Right lobe of liver (tissue), 6 donors: ENCODE results near the gene CLTA. TPM values are rescaled to one million over a fixed set of nuclear protein-coding genes. Genes with fewer than 3 reads are reported as not detected.

Experiments used
- ATAC-seq, 4 donors: fragments of 200-7000 bp; cut with Tn5 transposase; one replicate each; pipeline ENCODE4 v1.9.1; 2020; ENCODE audit warnings: mild to moderate bottlenecking in 4 of 4, moderate library complexity in 4 of 4
- DNase-seq, 3 donors: peaks; one replicate each; pipeline ENCODE4 v3.0.0-alpha.2; 2020
- H3K27ac ChIP-seq, 3 donors: fragments of 200-600 bp; one replicate each; pipeline ENCODE4 v1.8.0; 2022
- H3K27me3 ChIP-seq, 2 donors: fragments of 200-600 bp; one replicate each; pipeline ENCODE4 v1.8.0; 2022
- H3K36me3 ChIP-seq, 4 donors: fragments of 200-600 bp; sonication (generic) in 1 of 4; one replicate each; pipeline versions ENCODE4 v1.5.1 to v1.8.0; 2017 to 2022; ENCODE audit warnings: control low read depth in 1 of 4
- H3K4me1 ChIP-seq, 4 donors: fragments of 200-600 bp; sonication (generic) in 1 of 4; one replicate each; pipeline versions ENCODE4 v1.5.1 to v1.8.0; 2017 to 2022; ENCODE audit warnings: control low read depth in 1 of 4
- H3K4me3 ChIP-seq, 3 donors: fragments of 200-600 bp; one replicate each; pipeline ENCODE4 v1.8.0; 2022
- H3K9me3 ChIP-seq, 4 donors: fragments of 200-600 bp; sonication (generic) in 1 of 4; one replicate each; pipeline versions ENCODE4 v1.5.1 to v1.8.0; 2017 to 2022; ENCODE audit warnings: control low read depth in 1 of 4
- POLR2A ChIP-seq: fragments of 450-650 bp; IDR thresholded peaks from one replicate; pipeline ENCODE4 v1.6.1; 2017; ENCODE audit warnings: antibody characterized with exemption, mild to moderate bottlenecking
- WGBS: methylation state at CpG from one replicate; pipeline ENCODE4 v1.1.6; 2018; ENCODE audit warnings: low coverage, low lambda C conversion rate; ENCODE audit not compliant: insufficient coverage; ENCODE audit errors: missing lambda C conversion rate; 5-methylcytosine and 5-hydroxymethylcytosine counted together
- intact Hi-C, 2 donors: fragments of 100-400 bp; cut with DNase I; formaldehyde crosslinking; loops; one replicate each; pipeline versions ENCODE4 v1.11.2 to v1.14.1; 2022
- total RNA-seq, 6 experiments: library from RNA; depleted of rRNA in 2 of 6; stranded (reverse); fragments of >200 nt in 2 of 6; fragmentation: NEBNext Ultra II Directional in 3 of 6; extraction: Animal tissue kit (Norgen Biotek cat#: 25700) in 3 of 6; gene quantifications; one replicate each; pipeline versions ENCODE4 v1.1.0 to v1.2.4, GENCODE V29; 2016 to 2023
- TF ChIP-seq, protein P1 (sequence below), 4 donors: fragments of 200-600 bp in 3 of 4; fragments of 450-650 bp in 1 of 4; IDR thresholded peaks; one replicate each; pipeline versions ENCODE4 v1.5.1 to v1.8.0; 2016 to 2022; ENCODE audit warnings: antibody characterized with exemption in 4 of 4, mild to moderate bottlenecking in 2 of 4
- donor health status: DM: no; HTN: yes; CAD: no.
- donor health status: DM: no; HTN: no; CAD: no.
- donor health status: DM: no; HTN: no; CAD: no.
- donor health status: DM: no; HTN: yes; CAD: no.
- donor health status: DM: no; HTN: yes; CAD: no.

CLTA gene
- total RNA-seq, 6 experiments from 2014 or later, result 52.3 to 154 (median 72.7) TPM

DNA sequence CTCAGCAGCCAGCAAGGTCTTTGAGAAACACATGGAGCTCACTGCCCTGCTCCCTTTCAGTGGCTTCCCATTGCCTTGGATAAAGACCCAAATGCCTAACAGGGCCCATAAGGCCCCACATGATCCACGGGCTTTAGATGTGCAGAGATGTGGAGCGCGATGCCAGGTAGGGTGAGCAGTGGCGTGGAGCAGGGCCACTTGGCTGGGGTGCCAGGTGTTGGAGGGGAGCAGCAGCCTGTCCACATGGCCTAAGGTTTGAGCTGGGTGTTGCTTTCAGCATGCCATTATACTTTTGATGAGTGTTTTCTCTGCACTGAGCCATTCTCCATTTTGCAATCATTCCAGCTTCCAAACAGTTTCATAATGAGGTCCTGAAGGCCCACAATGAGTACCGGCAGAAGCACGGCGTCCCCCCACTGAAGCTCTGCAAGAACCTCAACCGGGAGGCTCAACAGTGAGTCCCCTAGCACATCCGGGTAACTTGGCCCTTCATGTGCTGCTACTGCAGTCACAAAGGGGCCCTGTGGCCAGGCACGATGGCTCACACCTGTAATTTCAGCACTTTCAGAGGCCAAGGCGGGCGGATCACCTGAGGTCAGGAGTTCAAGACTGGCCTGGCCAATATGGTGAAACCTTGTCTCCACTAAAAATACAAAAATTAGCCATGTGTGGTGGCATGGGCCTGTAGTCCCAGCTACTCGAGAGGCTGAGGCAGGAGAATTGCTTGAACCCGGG is 43.1 kb upstream of the CLTA start:
- H3K36me3 ChIP-seq, result no peaks in the 10 kb centered on the region
- ATAC-seq (no peak), DNase-seq (no peak)
- H3K4me1 ChIP-seq, result peaks cover 0 to 3% (median under 1%) of the 10 kb centered on the region in 4 donors
- WGBS, result 85% methylated on average over 11 of the region's 14 CpGs
- TF ChIP-seq POLR2A, result no peak
- TF ChIP-seq, protein P1, sequence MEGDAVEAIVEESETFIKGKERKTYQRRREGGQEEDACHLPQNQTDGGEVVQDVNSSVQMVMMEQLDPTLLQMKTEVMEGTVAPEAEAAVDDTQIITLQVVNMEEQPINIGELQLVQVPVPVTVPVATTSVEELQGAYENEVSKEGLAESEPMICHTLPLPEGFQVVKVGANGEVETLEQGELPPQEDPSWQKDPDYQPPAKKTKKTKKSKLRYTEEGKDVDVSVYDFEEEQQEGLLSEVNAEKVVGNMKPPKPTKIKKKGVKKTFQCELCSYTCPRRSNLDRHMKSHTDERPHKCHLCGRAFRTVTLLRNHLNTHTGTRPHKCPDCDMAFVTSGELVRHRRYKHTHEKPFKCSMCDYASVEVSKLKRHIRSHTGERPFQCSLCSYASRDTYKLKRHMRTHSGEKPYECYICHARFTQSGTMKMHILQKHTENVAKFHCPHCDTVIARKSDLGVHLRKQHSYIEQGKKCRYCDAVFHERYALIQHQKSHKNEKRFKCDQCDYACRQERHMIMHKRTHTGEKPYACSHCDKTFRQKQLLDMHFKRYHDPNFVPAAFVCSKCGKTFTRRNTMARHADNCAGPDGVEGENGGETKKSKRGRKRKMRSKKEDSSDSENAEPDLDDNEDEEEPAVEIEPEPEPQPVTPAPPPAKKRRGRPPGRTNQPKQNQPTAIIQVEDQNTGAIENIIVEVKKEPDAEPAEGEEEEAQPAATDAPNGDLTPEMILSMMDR (IDR thresholded peaks at IDR 0.05), result no peak
- H3K27me3 ChIP-seq, result no peaks in the 10 kb centered on the region
- no peak overlapping the region for H3K4me3 ChIP-seq
- no peak overlapping the region for H3K27ac ChIP-seq
- intact Hi-C loops, result no loop called here
- H3K9me3 ChIP-seq, result no peaks in the 10 kb centered on the region

- H3K27me3 ChIP-seq, result no peaks in the 10 kb centered on the region
- H3K4me3 ChIP-seq, result no peak overlapping the region
- intact Hi-C loops, result no loop called here
- WGBS, result 53% methylated on average over 4 of the region's 14 CpGs
- H3K27ac ChIP-seq, result peak overlapping the region in 1 of 3 donors; percentile 10
- no peaks in the 10 kb centered on the region for H3K9me3 ChIP-seq
- peak; percentile 28 to 66 (median 47) for ATAC-seq
- DNase-seq, result peak; percentile 77 to 82 (median 77)
- H3K4me1 ChIP-seq, result no peaks in the 10 kb centered on the region
- H3K36me3 ChIP-seq, result no peaks in the 10 kb centered on the region
- TF ChIP-seq POLR2A, result no peak
Measured at GRCh38 chr9:36148311-36149051, 42.2 kb upstream of the CLTA start.

GRCh38 chr9:36149197-36149596 is 41.5 kb upstream of the CLTA start:
- no peak for ATAC-seq
- Histone ChIP-seq H3K36me3 (no peaks in the 10 kb centered on the region), H3K4me1 (no peaks in the 10 kb centered on the region), H3K9me3 (no peaks in the 10 kb centered on the region), H3K27ac (no peak overlapping the region), H3K27me3 (no peaks in the 10 kb centered on the region), H3K4me3 (no peak overlapping the region)
- 29% methylated on average over 1 of the region's 4 CpGs for WGBS
- no peak for DNase-seq
- intact Hi-C loops, result no loop called here
- no peak for TF ChIP-seq POLR2A
- TF ChIP-seq, protein P1 (IDR thresholded peaks at IDR 0.05), result no peak

DNA sequence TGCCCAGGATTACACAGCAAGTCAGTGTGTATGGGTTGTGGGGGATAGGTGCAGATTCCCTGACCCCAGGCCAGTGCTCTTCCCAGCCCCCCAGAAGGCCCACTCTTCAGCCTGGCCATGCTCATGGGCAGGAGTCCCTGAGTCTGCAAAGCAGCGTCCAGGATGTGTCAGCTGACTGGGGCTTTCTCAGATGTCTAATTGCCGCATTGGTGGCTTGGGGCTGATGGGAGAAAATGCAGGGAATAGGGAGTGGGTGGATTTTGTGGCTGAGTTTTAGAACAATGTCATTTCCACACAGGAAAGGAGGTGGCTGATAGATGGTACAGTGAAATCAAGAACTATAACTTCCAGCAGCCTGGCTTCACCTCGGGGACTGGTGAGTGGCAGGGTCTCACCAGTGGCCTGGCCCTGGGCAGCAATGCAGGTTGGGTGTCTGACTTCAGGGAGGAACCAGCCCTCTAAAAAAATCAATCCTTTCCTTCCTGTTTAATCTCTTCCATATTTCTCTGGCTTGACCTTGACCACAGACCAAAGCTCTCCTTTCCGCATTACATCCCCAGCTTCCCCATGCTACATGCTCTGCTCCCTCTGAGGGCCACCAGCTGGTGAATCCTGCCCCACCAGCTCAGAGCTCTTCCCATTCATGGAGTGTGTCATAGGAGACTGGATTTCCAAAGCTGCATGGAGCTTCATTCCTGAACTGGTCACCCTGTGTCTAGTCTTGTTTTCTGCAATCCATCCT is 40.0 kb upstream of the CLTA start:
- no peak overlapping the region for H3K4me3 ChIP-seq
- H3K9me3 ChIP-seq, result no peaks in the 10 kb centered on the region
- 37% methylated on average over 4 of the region's 4 CpGs for WGBS
- H3K36me3 ChIP-seq, result no peaks in the 10 kb centered on the region
- ATAC-seq (peak in 2 of 4 donors; percentile 3 to 6), DNase-seq (no peak)
- H3K27me3 ChIP-seq, result no peaks in the 10 kb centered on the region
- TF ChIP-seq POLR2A, result no peak
- TF ChIP-seq, protein P1 (IDR thresholded peaks at IDR 0.05), result no peak
- H3K27ac ChIP-seq, result peak overlapping the region in 2 of 3 donors; percentile 68 to 76
- no peaks in the 10 kb centered on the region for H3K4me1 ChIP-seq
- intact Hi-C loops, result no loop called here
